ENCODE data around the gene MORN5. TPM values are rescaled to one million over a fixed set of nuclear protein-coding genes. Genes with fewer than 3 reads are reported as not detected.

The MORN5 gene
- total RNA-seq, 1 donor from 2014 or later: not detected

DNA sequence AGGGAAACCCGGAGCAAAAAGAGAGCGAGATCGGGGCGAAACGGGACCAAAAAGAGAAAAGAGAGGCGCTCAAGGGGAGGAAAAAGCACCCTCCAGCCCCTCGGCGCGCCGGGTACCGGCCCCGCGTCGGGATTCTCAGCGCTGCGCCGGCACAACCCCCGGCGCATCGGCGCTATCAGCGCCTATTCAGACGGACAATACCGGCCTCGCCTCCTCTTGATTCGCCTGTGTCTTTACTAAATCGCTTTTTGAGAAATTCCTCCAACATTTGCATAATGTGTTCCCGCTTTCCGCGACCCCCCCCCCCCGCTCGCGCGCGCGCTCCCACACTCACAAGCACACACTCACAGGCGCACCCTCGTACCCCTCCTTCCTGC, 68.5 kb downstream of the MORN5 start:
- peak overlapping the region; percentile 60 for H3K4me3 ChIP-seq
- TF ChIP-seq, protein P1, sequence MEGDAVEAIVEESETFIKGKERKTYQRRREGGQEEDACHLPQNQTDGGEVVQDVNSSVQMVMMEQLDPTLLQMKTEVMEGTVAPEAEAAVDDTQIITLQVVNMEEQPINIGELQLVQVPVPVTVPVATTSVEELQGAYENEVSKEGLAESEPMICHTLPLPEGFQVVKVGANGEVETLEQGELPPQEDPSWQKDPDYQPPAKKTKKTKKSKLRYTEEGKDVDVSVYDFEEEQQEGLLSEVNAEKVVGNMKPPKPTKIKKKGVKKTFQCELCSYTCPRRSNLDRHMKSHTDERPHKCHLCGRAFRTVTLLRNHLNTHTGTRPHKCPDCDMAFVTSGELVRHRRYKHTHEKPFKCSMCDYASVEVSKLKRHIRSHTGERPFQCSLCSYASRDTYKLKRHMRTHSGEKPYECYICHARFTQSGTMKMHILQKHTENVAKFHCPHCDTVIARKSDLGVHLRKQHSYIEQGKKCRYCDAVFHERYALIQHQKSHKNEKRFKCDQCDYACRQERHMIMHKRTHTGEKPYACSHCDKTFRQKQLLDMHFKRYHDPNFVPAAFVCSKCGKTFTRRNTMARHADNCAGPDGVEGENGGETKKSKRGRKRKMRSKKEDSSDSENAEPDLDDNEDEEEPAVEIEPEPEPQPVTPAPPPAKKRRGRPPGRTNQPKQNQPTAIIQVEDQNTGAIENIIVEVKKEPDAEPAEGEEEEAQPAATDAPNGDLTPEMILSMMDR (IDR thresholded peaks at IDR 0.05; ENCODE audit: borderline replicate concordance): no peak
- H3K27ac ChIP-seq (replicated peaks): peak overlapping the region; percentile 55
- DNase-seq: no peak
- intact Hi-C loops (cut with micrococcal nuclease): no loop called here
- H3K27me3 ChIP-seq (ENCODE audit: low read depth): peaks cover 100% of the 10 kb centered on the region
- H3K9me3 ChIP-seq (replicated peaks): no peaks in the 10 kb centered on the region
- peaks cover 36% of the 10 kb centered on the region for H3K4me1 ChIP-seq
- no peaks in the 10 kb centered on the region for H3K36me3 ChIP-seq

DNA sequence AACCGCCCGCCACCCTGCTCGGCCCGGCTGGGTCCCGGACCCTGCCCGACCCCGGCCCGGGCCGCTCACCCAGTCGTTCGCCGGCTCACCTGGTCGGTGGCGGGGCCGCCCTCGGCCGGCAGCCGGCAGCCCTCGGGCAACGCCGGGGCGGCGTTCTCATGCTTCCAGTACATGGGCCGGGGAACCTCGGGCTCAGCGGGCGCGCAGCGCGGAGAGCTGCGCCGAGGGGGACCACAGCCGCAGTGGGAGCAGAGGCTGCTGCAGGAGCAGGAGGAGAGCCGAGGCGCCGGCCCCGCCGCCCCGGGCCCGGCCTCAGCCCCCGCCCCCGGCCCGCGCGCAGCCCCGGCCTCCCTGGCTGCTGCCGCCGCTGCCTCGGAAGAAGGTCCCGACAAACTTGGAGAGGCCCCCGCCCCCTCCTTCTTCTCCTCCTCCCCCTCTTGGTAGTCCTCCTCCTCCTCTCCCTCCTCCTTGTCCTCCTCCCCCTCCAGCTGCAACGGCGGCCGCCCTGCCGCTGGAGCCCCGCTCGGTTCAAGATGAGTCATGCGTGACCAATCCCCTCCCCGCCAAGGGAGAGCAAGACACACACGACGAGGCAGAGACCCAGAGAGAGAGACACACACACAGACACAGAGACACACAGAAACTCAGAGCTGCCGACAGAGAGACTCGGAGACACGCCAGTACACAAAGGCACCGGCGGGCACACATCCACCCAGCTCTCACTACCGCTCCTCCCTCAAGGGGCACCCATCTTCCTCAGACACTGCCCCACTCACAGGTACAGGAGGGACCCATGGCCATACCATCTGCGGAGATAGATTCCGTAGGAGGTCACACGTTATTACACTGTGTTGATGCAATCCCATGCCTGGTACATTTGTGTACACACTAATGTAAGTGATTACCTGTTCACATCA, 69.1 kb downstream of the MORN5 start, which contains the start of gene LHX6:
Gene LHX6, minus strand, starts transcription at position 390 of the 917 bp plus-strand sequence. Its CDS starts 217 bp downstream, at position 173.
- no peaks in the 10 kb centered on the region for H3K9me3 ChIP-seq (replicated peaks)
- H3K4me1 ChIP-seq: peaks cover 36% of the 10 kb centered on the region
- DNase-seq: no peak
- intact Hi-C loops (cut with micrococcal nuclease): no loop called here
- TF ChIP-seq, protein P1 (IDR thresholded peaks at IDR 0.05; ENCODE audit: borderline replicate concordance): no peak
- peaks cover 96% of the 10 kb centered on the region for H3K27me3 ChIP-seq (ENCODE audit: low read depth)
- no peaks in the 10 kb centered on the region for H3K36me3 ChIP-seq
- H3K27ac ChIP-seq (replicated peaks): peak within 1 kb of the TSS; percentile 55
- peak within 1 kb of the TSS; percentile 60 for H3K4me3 ChIP-seq

DNA sequence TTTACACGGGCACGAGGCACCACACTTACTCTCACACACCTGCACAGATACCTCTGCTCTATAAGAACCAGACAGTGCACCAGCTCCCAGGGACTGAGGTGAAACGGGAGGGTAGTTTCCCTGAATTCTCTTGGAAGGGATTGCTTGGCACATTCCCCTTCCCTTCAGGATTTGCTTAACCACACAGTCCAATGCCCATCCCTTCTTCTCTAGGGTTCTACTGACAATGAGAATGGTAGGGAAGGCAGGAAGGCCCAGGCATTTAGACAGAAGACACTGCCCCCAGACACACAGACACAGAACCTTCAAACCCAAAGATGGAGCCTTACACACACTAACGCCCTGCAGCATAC, 69.8 kb downstream of the MORN5 start:
- Histone ChIP-seq H3K4me1 (peaks cover 36% of the 10 kb centered on the region), H3K36me3 (no peaks in the 10 kb centered on the region), H3K27ac (replicated peaks) (no peak overlapping the region), H3K27me3 (ENCODE audit: low read depth) (peaks cover 90% of the 10 kb centered on the region), H3K9me3 (replicated peaks) (no peaks in the 10 kb centered on the region), H3K4me3 (no peak overlapping the region)
- DNase-seq: no peak
- intact Hi-C loops (cut with micrococcal nuclease): no loop called here
- TF ChIP-seq, protein P1 (IDR thresholded peaks at IDR 0.05; ENCODE audit: borderline replicate concordance): no peak

DNA sequence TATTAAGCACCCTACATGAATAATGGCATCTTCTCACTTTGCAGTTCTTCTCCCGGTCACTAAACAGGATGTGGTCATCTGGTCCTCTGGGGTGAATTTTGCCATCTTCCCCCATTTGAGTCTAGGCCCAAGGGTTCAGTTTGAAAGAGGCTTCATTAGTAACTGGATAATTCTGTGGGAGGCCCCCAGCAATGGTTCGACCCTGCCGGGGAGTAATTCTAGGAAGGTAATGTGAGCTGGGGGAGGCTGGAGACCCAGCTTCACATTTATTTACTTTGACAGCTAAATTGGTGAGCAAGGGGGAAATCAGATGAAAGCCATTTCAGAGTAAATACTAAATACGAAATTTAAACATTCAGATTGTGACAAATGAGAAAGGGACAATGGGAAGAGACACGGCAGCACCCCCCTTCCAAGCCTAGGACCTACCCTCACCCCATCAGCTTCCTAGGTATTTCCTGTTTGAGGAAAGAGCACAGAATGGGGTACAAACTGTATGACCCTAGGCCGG, 73.1 kb downstream of the MORN5 start:
- Histone ChIP-seq H3K4me1 (peaks cover 13% of the 10 kb centered on the region), H3K4me3 (no peak overlapping the region), H3K27ac (replicated peaks) (no peak overlapping the region), H3K9me3 (replicated peaks) (no peaks in the 10 kb centered on the region), H3K27me3 (ENCODE audit: low read depth) (peaks cover 56% of the 10 kb centered on the region), H3K36me3 (no peaks in the 10 kb centered on the region)
- DNase-seq: no peak
- TF ChIP-seq, protein P1 (IDR thresholded peaks at IDR 0.05; ENCODE audit: borderline replicate concordance): no peak
- intact Hi-C loops (cut with micrococcal nuclease): no loop called here

DNA sequence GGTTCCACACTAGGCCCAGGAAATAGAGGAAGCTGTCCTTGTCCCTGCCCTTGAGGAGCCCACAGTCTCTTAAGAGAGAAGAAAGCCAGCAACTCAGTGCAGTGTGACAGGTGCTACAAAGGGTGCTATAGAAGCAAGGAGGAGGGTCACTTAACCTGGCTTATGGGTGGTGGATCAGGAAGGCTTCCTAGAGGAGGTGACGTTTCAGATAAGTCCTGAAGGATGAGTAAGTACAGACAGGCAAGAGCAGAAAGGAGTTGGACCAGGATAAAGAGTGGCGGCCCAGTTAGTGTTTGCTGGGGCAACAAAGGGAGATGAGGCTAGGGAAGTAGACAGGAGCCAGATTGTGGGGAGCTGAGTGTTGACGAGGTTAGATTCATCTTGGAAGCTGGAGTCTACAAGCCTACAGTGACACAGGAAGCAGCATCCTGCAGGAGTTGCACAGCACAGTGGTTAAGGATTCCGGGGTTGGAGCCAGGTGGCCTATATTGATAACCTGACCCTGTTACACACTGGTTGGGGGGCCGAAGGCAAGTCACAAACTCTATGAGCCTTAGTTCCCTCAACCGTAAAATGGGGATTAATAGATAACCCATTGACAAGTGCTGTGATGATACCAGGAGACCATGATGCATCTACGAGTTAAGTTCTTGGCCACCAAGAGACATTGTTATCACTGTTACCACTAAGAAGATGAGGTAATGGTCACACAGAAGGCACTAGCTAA, 74.5 kb downstream of the MORN5 start:
- H3K9me3 ChIP-seq (replicated peaks): no peaks in the 10 kb centered on the region
- DNase-seq: no peak
- TF ChIP-seq, protein P1 (IDR thresholded peaks at IDR 0.05; ENCODE audit: borderline replicate concordance): no peak
- peaks cover 2% of the 10 kb centered on the region for H3K4me1 ChIP-seq
- intact Hi-C loops (cut with micrococcal nuclease): no loop called here
- H3K4me3 ChIP-seq: no peak overlapping the region
- peaks cover 10% of the 10 kb centered on the region for H3K36me3 ChIP-seq
- H3K27ac ChIP-seq (replicated peaks): no peak overlapping the region
- peaks cover 42% of the 10 kb centered on the region for H3K27me3 ChIP-seq (ENCODE audit: low read depth)
